GM18519 (cell line): ENCODE results near the gene SMURF1.

ENCODE experiments used
- ATAC-seq: cut with Tn5 transposase; IDR thresholded peaks from one replicate; pipeline ENCODE4 v1.9.1; 2021; ENCODE audit warnings: mild to moderate bottlenecking, moderate library complexity; ENCODE audit not compliant: unreplicated experiment, low FRiP score

Gene SMURF1

DNA sequence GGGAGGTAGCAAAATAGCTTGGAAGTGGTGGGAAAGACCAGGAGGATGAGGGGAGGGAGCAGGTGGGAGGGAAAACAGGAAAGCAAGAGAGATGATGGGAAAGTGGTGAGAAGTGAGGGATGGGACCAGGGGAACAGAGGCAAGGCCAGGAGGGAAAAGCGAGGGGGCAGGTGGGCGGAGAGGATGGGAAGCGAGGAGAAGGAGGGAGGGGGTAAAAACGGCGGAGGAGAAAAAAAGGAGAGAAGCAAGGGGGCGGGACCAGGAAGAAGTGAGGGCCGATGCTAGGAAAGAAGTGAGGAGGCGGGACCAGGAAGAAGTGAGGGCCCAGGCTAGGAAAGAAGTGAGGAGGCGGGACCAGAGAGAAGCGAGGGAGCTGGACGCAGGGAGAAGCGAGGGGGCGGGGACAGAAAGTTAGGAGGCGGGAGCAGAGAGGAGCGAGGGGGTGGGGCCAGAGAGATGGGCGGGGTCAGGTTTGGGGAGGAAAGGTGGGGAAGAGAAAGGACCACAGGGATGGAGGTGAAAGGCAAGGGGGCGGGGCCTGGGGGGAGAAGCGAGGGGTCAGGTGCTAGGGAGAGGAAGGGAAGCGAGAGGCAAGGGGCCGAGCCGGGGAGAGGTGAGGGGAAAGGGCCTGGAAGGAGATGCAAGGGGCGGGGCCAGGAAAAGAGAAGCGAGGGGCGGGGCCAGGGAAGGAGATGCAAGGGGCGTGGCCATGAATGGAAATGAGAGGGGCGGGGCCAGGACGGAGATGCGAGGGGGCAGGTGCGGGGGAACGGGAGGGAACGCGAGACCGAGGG is 984 bp downstream of the SMURF1 start:
- no peak for ATAC-seq

DNA sequence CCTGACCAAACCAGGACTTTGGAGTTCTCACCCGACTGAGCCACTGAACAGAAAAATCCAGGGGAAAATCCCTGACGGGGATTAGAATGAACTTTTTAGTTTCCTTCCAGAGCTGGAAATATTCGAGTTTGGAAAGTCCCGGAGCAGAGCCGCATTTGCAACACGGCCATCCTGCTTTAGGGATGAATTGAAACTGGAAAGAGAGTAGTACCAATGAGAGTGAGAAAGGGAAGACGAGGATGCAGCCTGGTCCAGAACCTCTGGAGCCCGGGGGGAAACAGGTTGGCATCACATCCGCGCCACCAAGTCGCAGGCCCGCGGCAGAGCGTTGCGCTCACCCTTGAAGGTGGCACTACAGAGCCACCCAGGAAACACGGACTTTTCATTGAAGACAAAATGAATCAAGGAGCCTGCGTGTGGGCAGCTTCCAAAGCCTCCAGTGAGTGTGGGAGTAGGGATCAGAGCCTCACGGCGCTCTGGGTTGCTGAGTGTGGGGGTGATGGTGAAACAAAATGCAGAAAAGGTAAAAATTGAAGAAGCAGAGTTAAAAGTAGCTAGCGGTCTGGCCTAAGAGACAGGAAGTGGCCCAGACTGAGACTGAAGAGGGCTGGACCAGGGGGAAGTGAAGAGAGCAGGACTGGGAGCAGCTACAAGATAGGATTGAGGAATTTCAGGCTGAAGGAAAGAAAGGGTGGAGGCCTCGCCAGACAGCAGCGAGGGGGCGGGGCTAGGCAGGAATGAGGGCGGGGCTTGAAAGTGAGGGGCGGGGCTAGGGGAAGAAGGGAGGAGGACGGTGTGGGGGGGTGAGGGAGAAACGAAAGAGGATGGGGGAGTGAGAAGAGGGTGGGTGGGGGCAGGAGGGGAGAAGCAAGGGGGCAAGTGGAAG is 1.8 kb downstream of the SMURF1 start:
- no peak for ATAC-seq

DNA sequence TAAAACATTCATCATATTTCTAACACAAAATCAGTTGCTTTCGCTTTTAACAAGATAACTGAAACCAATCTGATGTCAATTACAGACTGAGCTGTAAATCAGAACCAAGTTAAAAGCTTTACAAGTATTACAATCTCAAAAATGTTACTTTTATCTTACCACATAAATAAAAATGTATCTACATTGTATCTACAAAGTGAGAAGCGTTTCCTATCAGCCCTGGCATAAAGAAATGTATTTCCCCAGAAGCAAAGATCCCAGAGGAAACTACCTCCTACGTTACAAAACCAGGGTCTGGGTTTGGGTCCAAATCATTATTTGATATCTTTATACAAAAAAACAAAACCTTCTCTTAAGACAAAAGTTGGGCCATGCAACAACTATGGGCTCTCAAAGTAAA is 2.6 kb downstream of the SMURF1 start:
- ATAC-seq = no peak

DNA sequence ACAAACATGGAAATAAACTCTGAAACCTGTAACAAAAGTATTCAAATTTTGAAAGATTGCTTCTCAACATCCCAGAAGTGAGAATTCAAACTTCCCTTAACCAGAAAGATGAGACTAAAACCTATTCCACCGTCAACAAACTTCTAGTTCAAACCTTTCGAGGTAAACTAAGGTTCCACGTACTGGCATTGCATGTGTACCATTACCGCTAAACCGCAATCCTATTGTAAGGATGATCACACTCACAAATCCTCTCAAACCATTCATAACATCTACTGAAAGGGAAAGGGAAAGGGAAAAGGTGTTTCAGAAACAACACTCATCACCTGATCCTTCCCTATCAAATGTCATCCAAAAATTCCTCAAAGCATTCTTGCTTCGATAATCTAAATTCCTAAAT is 3.1 kb downstream of the SMURF1 start:
- ATAC-seq = no peak

DNA sequence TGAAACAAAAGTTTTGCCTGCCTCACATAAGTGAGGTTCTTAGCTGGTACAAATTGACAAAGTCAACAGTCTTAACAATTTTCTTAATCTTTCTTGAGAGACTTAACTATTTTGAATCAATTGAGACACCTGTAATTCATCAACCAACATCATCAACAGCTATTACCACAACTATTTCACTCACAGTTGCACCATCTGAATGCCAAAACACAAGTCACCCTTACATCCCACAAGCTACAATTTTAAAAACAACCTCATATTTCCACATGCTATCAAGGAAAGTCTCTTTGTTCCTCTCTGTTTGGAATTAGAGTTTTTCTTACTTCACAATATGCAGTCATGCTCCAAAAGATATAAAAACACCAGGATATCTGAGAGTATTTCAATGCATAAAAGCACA is 4.9 kb downstream of the SMURF1 start:
- no peak for ATAC-seq

DNA sequence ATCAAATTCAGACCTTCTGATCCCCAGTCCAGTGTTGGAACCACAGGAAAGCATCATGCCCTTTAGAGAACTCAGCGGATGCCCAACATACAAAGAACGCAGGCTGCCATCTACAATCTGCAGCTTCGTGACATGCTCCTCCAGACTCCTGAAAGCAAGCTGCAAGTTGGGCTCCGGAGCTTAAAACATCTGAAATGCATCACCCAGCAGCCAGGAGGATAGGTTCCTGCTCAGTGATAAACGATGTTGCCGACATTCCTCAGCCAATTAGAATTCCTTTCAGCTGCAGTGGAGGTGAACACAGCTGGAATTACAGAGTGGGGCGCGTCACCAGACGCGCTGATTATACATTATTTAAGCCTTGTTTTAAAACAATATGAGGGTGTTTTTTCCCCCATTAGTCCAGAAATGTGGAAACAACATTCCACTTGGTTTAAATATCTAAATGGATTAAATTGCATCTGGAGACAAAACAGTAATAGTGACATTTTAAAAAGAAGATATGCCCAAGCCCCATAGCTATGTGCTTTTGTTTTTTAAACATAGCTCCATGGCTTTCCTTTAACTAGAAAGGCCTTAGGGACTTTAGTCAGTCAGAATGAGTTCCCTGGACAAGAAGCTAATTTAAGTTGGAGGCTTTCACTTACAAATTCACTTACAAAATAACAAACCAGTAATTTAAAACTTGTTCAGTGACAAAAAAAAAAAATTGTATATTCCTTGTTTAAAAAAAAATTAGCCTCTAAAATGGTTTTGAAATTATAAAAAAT is 6.3 kb downstream of the SMURF1 start:
- no peak for ATAC-seq

DNA sequence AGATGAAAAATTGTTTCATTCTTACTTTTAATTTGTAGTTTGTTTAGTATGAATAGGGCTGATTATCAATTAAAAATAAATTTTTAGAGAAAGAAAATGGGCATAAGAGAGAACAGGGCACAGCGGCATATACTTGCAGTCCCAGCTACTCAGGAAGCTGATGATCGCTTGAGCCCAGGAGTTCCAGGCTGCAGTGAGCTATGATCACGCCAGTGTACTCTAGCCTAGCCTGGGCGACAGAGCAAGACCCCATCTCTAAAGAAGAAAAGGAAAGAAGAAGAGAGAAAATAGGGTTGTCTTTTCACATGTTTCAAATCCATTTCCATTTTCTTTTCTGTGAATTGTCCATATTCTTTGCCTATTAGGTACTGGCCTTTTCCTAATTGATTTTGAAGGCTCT is 8.0 kb downstream of the SMURF1 start:
- no peak for ATAC-seq

DNA sequence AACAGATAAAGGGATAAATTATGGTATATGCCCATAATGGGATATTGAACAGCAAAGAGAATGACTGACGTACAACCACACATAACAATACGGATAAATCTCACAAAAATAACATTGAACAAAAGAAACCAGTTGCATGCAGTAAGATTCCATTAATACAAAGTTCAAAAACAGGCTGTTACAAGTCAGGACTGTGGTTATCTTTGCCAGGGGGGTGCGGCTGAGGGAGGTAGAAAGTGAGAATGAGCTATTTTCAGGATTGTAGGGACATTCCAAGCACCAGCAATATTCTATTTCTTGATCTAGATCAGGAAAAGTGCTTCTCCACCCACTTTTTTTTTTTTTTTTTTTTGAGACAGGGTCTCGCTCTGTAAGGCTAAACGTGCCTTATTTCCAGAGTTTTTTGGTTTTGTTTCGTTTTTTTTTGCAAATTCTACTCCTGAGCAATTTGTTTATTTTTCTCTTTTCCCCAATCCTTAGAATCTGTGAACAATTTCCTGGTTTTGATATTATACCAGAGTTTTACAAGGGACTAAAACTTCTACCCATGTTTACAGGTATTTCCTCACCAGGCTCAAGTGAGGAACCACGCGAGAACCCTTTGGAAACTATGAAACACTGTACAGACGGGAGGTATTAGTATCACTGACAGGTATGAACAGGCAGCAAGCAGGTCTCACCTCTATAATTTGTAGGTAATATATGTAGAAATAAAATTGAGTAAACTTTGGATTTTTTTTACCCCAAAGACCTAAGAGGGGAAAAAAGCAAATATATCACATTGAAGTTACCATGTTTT is 9.9 kb downstream of the SMURF1 start:
- ATAC-seq = no peak

DNA sequence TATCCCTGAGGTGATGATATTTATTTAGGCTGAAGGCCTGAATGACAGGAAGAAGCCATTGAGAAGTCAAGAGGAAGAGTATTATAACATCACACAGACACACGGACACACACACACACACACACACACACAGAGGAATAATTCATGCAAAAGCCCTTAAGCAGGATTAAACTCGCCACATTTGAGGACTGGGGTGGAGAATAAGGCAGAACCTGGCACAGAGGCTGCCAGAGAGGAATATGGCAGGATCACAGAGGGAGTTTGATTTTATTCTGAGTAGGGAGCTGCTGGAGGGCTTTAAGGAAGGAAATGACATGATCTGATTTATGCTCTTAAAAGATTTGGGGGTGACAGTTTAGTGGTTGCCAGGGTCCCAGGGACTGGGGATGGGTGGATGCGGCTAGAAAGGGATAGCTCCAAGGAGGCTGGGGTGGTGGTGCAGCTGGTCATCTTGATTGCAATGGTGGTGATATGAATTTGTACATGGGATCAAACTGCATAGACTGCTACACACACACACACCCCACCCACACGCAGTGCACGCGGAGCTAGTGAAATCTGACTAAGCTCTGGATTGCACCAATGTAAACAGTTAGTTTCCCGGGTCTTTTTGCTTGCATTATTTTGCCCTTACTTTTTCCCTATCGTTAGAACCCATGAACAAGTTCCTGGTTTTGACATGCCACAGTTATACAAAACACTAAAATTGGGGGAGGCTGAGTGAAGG is 11.2 kb downstream of the SMURF1 start:
- no peak for ATAC-seq

DNA sequence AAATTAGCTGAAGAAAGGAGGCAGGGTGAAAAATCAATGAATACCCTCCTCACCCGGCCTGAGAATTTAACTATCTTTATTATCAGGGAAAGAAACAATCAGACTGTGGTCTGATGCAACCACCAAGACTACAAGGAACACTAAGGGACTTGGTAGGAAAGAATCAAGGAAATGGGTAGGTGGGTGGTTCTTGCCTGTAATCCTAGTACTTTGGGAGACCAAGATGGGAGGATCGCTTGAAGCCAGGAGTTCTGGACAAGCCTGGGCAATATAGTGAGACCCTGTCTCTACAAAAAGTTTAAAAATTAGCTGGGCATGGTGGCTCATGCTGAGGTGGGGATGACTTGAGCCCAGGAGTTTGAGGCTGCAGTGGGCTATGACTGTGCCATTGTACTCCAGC is 12.6 kb downstream of the SMURF1 start:
- ATAC-seq = no peak

DNA sequence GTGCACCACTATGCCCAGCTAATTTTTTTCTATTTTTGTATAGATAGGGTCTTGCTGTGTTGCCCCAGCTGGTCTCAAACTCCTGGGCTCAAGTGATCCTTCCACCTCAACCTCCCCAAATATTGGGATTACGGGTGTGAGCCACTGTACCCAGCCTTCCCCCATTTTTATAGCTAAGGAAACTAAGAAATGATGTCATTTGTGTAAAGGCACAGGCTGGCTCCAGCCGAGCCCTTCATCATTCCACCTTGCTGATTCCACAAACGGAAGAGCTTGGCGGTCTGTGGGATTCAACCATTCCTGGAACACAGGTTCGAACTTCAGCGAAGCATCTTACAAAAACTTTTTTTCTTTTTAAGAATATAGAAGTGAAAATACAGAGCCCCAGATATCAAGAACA is 14.4 kb downstream of the SMURF1 start:
- no peak for ATAC-seq

DNA sequence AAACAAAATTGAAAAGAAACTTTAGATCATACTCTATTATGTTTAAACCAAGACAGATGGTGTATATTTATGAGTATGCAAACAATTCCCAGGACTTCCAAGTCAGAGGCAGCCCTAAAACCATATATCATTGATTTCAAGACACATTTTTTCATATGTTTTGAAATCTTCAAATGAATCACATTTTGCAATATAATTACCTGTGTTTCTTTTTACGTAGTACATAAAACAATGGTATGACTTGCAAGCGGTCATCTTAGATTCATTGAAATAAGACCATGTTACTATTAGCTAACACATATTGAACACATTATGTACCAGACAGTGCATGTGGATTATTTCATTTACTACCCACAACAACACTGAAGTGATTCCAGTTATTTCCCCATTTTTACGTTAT is 14.9 kb downstream of the SMURF1 start:
- no peak for ATAC-seq

DNA sequence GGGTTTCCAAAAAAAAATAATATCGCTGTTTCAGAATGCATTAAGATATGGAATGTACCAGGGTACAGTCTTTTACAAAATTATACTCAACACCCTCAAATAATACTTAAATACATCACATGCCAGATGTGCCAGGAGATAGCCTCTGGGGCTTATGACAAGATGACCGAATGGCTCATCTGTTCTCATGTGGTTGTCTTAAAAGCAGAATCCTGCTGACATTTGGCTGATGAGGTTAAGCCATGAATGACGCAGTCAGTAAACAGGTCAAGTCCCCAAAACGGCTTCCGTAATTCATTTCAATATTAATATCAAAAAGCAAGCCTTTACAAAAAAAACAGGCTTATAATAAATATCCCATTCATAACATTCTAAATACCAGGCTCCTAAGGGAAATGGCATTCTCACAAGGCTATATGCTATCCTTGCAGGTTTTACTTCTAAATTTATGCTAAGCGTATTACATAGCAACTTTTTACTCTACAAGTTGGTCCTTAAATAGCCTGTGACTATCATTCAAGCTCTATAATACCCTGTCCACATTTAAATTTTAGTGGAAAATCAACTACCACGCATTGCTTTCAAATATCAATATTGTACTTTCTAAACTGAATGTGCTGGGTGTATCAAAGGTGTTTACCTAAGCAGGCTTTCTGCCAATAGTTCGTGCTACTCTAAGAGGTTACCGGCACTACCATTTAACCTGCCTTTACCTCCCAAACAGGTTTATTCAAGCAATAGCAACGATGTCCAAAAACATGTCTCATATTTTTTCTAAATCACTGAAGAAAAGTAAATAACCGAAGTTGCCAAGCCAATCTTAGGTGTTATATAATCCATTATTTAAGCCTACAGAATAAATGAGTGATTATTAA is 15.6 kb downstream of the SMURF1 start:
- ATAC-seq = no peak

DNA sequence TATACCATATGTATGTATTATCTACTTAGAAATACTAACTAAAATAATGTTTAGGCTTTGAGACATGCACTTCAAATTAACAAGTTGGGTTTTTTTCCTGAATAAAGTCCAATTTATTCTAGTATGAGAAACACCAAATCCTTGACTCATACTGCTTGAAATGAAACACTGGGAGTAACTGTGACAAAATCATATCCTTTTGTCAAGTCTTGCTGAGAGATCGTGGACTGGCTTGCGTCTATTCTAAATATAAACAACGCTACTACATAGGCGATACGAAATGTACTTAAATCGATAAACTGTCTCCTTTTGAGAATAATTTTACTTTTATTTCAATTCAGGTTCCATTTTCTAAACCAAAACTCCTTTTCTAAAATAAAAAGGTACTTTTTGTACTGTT is 16.3 kb downstream of the SMURF1 start:
- no peak for ATAC-seq

DNA sequence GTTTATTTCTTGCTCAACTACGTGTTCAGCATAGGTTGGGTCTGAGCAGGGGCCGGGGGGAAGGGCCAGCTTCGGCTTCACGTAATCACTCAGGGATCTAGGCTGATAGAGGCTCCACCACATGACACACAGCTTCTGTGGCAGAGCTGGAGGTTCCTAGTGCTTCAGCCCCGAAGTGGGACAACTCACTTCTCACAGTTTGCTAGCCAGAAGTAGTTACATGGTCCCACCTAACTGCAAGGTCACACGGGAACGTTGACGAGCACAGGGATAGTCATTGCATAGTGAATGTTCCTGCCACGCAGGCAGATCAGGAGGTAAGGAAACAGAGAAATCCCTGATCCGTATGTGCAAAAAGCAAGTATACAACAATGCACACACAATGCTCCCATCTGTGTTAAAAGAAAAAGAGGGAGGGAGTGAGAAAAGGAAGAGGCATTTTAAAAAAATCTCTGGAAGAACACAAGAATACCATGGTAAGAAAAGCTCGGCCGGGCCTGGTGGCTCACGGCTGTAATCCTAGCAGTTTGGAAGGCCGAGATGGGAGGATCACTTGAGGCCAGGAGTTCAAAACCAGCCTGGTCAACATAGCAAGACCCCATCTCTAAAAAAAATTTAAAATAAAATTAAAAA is 16.9 kb downstream of the SMURF1 start:
- no peak for ATAC-seq

DNA sequence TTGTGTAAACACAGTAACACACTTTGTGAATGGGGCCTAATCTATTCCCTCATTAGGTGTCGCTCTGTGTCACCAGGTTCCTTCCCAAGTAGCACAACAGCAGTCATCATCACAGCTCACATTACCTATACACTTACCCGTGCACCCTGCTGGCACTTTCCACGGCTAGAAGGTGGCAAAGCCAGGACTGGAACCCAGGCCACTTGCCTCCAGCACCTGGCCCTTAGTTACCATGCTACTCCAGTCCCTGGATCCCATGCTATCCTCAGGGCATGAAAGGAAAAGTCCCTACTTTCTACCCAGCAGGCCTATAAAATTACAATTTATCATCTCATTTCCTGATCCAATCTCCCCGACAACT is 18.4 kb downstream of the SMURF1 start:
- no peak for ATAC-seq

DNA sequence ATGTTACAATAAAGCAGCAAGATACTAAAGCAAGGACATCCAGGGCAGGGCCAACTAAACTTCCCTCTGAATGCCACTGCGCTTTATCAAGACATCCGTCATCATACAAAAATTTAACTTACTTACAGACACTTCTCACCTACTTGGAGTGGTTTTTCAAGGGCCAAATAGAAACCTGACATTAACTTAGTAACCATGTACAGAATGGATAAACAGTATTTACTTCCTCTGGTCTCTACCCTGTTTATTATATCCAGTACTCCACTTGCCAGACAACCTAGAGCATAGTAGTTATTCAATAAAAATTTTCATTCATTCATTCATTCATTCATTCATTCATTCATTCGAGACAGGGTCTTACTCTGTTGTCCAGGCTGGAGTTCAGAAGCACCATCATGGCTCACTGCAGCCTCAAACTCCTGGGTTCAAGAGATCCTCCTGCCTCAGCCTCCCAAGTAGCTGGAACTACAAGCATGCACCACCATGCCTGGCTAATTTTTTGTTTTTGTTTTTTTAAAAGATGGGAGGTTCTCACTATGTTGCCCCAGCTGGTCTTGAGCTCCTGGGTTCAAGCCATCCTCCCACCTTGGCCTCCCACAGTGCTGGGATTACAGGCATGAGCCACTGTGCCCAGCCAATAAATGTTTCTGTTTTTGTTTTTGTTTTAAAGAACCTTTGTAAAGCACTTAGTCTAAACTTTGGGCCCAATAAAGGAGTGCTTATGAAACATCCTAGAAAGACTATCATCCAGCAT is 19.0 kb downstream of the SMURF1 start:
- ATAC-seq = no peak

DNA sequence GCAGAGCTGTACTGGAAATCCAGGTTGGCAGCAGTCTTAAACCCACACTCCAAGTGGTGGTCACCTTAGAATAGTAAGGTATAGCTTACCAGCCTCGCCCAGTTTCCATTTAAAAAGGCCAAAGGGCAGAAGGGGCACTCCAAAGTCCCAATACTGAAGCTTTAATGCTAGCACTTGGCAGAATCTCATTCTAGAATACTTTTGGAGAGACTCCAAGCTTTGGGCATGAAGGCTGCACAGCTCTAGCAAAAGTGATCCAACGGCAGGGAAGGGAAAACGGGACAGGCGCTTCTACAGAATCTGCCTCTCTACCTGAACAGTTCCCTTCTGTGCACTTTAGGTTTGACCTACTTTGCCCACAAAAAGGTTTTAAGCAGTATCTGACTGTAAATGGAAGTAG is 19.7 kb downstream of the SMURF1 start:
- no peak for ATAC-seq
